ENCODE data around the gene NOS1AP.

Gene NOS1AP

DNA sequence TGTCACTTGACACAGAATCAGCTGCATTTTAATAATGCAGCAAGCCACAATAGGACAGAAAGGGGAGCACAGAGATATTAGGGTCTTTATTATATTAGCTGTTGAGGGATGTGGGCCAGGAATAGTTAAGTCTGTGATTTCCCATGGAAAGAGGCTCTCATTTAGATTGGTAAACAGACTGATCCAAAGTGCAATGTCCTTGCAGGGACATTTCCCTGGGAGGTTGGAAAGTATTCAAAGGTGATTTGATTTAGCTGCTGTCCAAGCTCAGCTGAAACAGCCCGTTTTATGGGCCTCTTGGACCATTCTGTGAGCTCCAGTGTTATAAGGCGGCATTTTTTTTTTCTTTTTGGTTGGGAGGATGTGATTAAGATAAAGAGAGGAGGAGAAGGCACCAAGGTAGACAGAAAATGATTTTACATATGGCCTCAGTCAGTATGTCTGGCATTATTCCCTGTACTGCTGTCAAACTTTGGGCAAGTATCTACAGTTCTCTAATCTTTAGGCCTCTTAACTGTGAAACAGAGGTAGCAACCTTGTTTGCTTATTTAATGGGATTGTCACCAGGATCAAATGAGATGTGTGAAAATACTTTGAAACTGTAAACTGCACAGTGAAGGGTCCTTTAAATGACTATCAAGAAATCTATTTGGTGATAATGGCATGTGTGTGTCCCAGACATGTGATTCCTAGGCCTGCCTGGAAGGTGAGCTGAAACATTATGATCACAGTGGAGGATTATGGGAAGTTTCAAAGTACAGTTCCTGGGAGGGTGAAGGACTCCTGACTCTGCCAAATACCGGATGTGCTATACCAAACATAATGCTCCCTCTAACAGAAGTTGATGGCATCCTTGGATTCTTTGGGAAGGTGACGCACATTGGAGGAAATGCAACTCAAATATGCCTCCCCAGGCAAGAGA, 62.2 kb downstream of the NOS1AP start:
- no peak overlapping the region for H3K4me3 ChIP-seq (ENCODE audit: low read depth, low read length)
- DNase-seq (ENCODE audit: low read depth), result no peak

DNA sequence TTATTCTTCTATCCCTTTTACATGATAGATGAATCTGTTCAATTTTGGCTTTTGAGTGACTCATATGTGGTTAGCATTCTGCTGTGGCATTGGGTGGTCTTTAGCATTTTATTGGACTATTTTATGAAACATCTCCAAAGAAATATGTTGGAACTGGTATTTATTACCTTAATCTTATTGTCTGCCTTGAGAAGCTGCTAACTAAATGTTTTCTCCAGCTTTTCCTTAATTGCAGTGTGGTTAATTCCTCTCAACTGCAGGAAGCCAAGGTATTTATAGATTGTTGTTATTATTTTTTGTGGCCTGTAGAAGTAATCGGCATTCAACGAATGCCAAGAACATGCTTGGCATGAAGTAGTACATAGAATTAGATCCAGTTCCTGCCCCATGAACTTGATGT, 64.1 kb downstream of the NOS1AP start:
- no peak overlapping the region for H3K4me3 ChIP-seq (ENCODE audit: low read depth, low read length)
- DNase-seq (ENCODE audit: low read depth), result no peak

DNA sequence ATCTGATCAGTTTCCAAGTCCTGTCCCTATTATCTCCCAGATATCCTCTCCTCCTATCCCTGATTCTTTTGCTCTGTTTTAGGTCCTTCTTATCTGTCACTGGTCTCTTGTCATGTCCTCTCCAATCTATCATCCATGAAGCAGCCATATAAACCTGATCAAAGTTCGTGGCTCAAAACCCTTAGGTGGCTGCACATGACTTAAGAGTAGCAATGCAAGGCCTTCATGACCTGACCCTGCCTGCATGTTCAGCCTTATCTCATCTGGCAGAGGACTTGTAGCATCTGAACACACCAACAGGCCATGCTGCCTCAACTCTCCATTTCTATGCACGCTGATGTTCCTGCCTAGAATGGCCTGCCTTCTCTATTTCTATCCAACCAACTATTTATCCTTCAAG, 65.2 kb downstream of the NOS1AP start:
- DNase-seq (ENCODE audit: low read depth), result no peak
- no peak overlapping the region for H3K4me3 ChIP-seq (ENCODE audit: low read depth, low read length)

DNA sequence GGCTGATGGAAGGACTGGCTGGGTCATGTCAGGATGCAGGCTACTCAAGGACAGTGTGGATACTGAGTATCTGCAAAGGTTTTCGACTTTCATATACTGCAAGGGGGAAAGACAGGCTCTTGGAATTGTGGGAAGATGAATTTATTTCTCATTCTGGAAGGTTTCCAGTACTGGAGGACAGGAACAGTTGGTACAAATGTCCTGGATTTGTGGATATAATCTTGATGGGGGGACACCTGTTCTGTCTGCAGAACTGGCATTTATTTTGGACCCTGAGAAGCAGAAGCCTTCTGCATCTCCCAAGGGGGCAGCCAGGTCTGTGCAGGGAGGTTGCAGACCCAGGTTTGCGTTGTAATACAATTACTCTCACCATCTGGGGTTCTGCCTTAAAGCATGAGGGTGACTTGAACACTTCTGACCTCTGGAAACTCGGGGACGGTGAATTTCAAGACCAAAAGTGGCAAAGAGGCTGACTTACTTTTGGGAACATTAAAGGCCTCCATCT, 65.8 kb downstream of the NOS1AP start:
- H3K4me3 ChIP-seq (ENCODE audit: low read depth, low read length), result no peak overlapping the region
- DNase-seq (ENCODE audit: low read depth), result no peak

DNA sequence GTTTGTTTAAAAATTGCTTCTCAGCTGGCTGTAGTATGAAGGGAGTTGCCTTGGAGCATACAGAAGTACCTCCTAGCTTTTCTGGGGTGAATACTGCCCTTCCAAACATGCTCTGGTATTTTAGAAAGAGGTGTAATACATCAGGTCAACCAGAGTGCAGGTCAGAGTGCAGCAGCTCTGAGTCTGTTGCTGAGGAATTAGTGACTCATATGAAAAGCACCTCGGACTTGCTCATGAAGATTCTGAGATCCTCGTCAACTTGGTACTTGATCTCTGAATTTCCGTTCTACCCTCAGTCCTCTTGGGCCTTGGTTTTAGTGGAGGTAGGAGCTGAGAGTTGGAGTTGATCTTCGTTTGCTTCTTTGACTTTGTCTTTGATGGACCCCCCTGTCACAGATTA, 67.3 kb downstream of the NOS1AP start:
- no peak overlapping the region for H3K4me3 ChIP-seq (ENCODE audit: low read depth, low read length)

DNA sequence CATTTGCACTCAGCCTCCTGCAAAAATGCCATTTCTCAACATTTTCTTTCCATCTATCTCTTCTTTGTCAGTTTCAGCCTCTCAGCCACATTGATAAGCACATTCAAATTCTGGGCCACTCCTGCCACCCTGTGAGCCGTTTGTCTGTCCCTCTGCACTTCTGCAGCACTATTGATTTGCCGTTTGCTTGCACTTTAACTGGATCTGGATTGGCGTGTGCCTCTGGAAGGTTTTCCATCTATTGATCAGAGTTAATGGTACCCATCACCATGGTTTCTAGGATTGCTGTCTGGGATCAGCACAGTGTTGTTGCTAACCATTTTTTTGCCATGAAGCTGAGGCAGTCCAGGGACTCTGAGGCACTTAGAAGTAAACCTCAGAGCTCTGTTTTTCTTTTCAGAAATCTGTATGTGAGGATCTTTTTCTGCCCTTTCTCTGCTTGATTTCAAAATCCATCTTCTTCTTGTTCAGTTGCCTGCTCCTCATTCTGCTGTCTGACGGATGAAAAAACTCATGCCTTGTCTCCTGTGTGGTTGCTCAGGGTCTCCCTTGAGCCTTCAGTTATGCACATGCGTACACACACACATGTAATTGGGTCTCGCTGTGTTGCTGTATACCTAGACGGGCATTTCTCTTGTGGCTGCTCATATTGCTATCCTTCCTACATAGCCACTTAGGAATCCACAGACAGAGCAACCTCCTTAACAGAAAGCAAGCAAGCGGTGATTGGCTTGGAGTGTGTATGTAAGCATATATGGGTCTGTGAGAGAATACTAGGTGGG, 67.9 kb downstream of the NOS1AP start:
- no peak overlapping the region for H3K4me3 ChIP-seq (ENCODE audit: low read depth, low read length)
- peak; percentile 10 for DNase-seq (ENCODE audit: low read depth)

More for the DNA sequence above, 67.3 kb downstream of the NOS1AP start:
- DNase-seq (ENCODE audit: low read depth), result peak; percentile 49

DNA sequence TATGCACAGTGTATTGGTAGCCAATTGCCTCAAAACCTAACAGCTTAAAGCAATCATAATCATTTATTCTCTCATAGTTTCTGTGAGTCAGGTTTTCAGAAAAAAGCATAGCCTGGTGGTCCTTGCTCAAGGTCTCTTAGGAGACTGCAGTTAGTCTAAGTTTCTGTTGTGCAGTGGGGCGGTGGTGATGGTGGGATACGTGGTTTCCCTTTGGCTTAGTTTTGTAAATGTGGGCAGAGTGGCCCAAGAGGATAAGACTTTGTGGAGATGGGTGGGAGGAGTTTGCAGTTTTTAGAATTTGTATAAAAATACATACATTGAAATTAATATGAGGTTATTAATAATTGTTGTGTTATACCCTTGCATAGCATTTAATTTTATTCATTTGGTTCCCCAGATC, 68.6 kb downstream of the NOS1AP start:
- DNase-seq (ENCODE audit: low read depth), result no peak
- no peak overlapping the region for H3K4me3 ChIP-seq (ENCODE audit: low read depth, low read length)

DNA sequence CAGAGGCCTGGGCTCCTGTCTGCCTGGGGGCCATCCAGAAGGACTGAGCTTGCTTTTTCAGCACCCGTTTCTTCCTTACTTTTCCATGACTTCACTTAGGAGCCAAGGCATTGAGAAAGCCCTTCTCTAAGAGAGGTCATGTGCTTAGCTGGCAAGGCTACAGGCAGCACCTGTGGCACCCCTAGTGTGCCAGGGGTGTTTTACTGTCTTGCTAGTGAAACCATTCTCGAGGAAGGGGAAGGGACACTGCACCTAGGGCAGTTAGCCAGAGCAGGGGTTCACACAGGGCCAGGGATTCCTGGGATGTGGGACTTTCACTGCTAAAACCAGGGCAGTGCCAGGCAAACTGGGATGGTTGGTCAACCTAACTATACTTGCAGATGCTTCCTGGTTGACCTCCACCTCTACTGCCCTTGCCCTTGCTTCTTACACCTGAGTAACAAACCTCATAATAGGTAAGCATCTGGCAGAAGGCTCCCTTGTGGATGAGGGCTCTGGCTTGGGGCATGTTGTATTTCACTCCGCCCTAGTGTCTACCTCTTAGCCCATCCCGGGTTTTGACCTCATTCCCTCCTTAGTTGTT, 69.2 kb downstream of the NOS1AP start:
- no peak for DNase-seq (ENCODE audit: low read depth)
- no peak overlapping the region for H3K4me3 ChIP-seq (ENCODE audit: low read depth, low read length)

DNA sequence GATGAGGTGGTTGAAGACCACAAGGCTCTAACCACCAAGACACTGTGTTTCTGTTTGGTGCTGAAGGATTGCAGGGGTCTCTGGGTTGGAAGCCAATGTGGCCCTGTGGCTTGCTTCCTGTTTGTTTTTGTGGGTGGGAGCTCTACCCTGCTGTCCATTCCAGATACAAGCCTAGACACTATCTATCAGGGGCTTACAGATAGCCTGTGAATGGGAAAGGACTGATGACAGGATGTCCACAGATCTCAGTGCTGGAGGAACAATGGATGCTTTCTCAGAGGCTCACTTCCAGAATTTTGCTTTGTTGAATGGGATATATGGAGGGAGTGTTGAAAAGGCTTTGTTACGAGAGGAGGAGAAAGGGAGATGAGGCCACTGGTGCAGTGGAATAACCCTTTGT, 69.7 kb downstream of the NOS1AP start:
- no peak for DNase-seq (ENCODE audit: low read depth)
- no peak overlapping the region for H3K4me3 ChIP-seq (ENCODE audit: low read depth, low read length)

DNA sequence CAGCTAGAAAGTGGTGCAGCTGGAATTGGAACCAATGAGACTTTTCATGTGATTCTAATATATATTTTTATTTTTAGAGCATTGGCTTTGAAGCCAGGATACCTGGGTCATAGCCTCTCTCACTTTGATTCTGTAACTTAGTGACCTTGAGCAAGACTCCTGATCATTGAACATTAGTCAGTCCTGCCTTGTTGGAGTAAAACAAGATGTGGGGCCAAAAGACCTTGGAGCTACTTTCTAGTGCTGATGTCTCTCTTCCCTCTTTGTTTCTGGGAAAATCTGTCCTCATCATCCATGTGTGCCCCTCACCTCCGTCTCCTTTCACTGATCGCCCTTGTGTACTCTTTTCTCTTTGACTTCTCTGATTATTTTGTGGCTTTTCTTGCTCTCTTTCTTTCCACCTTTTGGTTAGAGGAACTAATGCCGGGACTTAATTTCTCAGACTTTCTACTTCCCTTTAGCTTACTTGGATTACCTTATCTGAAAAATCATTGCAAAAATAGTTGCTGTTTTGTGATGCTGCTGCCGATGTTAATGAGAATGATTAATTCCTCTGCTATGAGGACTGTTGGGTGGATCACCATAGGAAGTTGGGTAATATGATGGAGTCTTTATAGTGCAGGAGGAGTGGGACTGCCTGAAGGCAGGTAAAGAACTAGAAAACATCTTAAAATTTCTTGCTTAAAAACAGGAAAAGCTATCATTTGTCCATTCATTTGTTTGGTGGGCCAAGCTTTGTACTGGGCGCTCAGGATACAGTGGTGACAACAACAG, 72.0 kb downstream of the NOS1AP start:
- H3K4me3 ChIP-seq (ENCODE audit: low read depth, low read length), result no peak overlapping the region
- peak; percentile 25 for DNase-seq (ENCODE audit: low read depth)

DNA sequence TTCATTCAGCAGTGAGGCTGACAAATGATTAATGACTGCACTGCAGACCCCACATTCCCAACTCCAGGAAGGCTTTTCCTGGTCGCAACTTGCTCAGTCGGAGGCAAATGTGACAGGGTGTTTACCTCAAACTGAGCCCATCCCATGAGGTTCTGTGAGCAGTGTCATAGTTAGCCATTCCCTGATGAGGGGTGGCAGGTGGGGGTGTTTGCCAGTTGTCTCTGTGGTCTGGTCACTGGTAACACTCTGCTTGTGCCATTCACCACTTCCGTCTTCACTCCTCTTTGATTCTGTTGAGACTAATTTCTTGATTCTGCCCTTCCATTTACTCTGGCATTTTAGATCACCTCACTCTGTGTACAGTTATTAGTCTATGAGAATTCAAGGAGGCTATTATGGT, 73.5 kb downstream of the NOS1AP start:
- no peak overlapping the region for H3K4me3 ChIP-seq (ENCODE audit: low read depth, low read length)
- DNase-seq (ENCODE audit: low read depth), result no peak

DNA sequence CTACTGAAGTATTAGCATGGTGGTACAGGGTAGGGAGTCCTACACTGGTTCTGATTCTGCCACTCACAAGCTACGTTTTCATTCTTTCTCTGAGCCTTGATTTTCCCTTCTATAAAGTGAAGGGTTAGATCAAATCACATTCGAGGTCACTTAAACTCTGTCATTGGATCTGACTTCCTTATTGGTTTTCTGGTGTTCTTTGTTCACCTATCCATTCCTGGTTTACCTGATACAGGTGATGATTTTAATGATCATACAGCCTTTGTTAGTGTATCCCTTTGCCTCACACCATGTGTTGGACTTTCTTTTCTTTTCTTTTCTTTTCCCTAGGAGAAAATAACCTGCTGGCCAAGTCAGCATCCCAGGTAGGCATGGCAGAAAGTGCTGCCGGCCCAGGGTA, 74.8 kb downstream of the NOS1AP start:
- no peak for DNase-seq (ENCODE audit: low read depth)
- H3K4me3 ChIP-seq (ENCODE audit: low read depth, low read length), result no peak overlapping the region

DNA sequence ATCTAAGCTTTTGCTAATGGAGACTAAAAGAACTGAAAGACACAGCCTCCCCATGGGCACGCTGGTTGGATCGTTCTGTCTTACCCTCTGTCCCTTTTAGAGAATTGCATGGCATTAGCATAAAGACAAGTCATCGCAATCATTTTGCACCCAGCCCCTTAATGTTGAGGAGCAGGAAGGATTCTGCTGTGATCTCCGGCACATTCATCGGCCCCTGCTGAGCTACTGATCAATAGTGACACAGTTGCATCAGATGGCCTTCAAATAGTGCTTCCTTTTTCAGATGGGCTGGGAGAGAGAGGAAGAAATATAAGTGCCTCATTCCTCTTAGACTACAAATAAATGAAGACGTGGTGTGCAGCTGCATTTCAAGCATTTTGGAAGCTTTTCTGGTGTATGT, 75.4 kb downstream of the NOS1AP start:
- no peak for DNase-seq (ENCODE audit: low read depth)
- H3K4me3 ChIP-seq (ENCODE audit: low read depth, low read length), result no peak overlapping the region

DNA sequence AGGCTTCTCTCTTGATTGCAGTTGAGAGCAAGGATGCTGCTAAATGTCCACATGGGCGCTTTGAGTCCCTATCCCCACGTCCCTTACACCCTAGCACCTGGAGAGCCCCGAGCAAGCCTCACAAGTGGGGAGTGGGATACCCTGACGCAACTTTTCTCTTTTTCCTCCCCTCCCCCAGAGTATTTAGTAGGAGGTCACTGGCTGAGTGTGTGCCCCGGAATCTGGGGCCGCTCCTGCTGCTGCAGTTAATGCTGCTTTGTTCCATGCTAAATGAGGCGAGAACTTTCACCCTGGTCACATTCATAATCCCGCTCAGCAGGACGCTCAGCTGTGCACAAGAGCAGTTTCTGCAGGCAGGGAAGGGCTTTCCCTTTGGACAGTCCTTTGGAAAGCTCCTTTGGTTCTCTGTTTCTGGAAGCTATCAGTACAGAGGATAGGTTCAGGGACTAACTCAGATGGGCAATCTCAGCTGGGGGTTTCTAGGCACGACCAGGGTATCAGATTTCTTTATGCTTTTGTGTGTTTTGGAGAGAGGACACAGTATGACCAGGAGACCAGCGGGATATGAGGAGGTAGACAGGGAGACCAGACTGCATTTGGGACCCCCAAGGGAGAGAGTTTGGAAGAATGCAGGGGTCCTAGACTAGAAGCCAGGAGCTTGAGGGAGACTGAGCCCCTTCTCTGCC, 75.9 kb downstream of the NOS1AP start:
- DNase-seq (ENCODE audit: low read depth), result no peak

DNA sequence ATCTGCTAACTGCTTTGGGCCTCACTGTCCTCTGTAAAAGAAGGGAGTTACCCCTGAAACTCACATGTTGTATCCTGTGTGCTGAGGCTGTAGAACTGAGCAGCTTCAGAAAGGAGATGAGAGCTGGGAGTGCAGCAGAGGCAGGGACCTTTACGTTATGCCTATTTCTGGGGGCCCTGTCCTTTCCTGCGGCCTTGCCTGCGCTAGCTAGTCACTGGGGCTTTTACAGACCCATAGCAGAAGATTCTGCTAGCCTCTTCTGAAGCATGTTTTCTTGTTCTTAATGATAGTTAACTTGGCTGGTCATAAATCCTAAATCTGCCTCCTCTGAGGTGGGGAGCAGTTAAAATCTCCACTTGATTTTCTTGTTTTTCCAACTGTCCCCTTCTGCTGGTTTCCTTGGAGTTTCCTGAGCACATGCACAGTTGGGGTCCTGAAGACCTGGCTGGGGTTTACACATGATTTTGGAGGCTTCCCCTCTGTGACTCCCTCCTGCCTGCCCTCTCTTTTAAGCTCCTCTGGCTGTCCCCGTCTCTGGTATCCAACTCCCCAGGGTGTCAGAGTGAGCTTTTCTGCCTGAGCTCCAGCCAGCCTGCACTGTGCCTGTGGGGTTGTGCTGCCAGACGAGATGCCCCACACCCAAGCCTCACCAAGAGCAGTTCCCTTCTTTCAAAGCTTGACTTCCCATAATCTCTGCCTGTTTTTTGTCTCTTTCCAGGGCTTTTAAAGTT, 76.6 kb downstream of the NOS1AP start:
- H3K4me3 ChIP-seq (ENCODE audit: low read depth, low read length), result no peak overlapping the region
- DNase-seq (ENCODE audit: low read depth), result no peak

More for the DNA sequence above, 75.9 kb downstream of the NOS1AP start:
- no peak overlapping the region for H3K4me3 ChIP-seq (ENCODE audit: low read depth, low read length)

DNA sequence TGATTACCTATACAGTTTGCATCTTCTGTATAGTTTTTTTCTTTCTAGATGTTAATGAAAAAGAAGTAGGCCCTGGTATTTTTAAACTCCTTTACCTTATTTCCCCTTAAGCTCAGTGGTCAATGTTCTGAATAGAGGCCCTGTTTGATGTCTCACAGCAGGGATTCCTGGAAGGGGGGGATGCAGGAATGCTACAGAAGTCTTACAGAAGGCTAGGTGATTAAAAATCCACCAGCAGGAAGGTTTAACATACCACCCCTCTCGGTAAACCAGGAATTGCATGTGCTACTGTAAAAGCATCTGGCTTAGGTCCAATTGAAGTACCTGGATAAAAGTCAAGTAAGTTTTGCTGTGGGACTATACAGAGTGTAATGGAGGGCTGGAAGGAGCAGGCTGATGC, 78.3 kb downstream of the NOS1AP start:
- DNase-seq (ENCODE audit: low read depth), result no peak
- no peak overlapping the region for H3K4me3 ChIP-seq (ENCODE audit: low read depth, low read length)

DNA sequence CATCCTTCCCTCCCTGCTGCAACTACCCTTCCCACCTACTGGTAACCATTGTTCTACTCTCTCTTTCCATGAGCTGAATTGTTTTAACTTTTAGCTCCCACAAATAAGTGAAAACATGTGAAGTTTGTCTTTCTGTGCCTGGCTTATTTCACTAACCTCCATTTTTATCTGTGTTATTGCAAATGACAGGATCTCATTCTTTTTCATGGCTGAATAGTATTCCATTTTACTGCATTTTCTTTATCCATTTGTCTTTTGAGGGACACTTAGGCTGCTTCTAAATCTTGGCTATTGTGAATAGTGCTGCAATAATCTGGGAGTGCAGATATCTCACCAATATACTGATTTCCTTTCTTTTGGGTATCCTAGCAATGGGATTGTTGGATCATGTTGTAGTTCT, 80.6 kb downstream of the NOS1AP start:
- no peak overlapping the region for H3K4me3 ChIP-seq (ENCODE audit: low read depth, low read length)
- DNase-seq (ENCODE audit: low read depth), result no peak

All from skeletal muscle cell (primary cell).